ENCODE measurements around the gene ITGA2B. TPM values are rescaled to one million over a fixed set of nuclear protein-coding genes. Genes with fewer than 3 reads are reported as not detected.

ITGA2B gene
- polyA plus RNA-seq, 1 experiment: 0.15 TPM

GRCh38 chr17:44356241-44356640 lies 33.2 kb downstream of the ITGA2B start:
- DNase-seq (ENCODE audit: low read depth, low spot score): no peak
- TF ChIP-seq CTCF (IDR thresholded peaks at IDR 0.05; ENCODE audit: low read depth, low read length): no peak
- POLR2A ChIA-PET: no interaction called here

GRCh38 chr17:44355642-44356099 lies 33.8 kb downstream of the ITGA2B start:
- Histone ChIP-seq H3K4me3 (ENCODE audit: low read depth, low read length) (no peak overlapping the region), H3K27ac (ENCODE audit: low read depth, low read length) (no peak overlapping the region), H3K9me3 (ENCODE audit: control insufficient read depth, insufficient read depth, low read length) (no peaks in the 10 kb centered on the region; the same call in 1 of the 2 replicates), H3K27me3 (ENCODE audit: control insufficient read depth, insufficient read depth, low read length) (no peaks in the 10 kb centered on the region)
- TF ChIP-seq CTCF (IDR thresholded peaks at IDR 0.05; ENCODE audit: low read depth, low read length): no peak
- CTCF ChIA-PET: interaction anchor here (0.6 kb wide), 1 partner anchor 7 kb away, joined by 3 read pairs; no protein-coding TSS in a partner anchor
- DNase-seq (ENCODE audit: low read depth, low spot score): no peak
- POLR2A ChIA-PET: no interaction called here

More at GRCh38 chr17:44356241-44356640, 33.2 kb downstream of the ITGA2B start:
- Histone ChIP-seq H3K27me3 (ENCODE audit: control insufficient read depth, insufficient read depth, low read length) (no peaks in the 10 kb centered on the region), H3K9me3 (ENCODE audit: control insufficient read depth, insufficient read depth, low read length) (no peaks in the 10 kb centered on the region; the same call in 1 of the 2 replicates), H3K27ac (ENCODE audit: low read depth, low read length) (no peak overlapping the region), H3K4me3 (ENCODE audit: low read depth, low read length) (no peak overlapping the region)
- CTCF ChIA-PET: no interaction called here

GRCh38 chr17:44354582-44355561 lies 34.6 kb downstream of the ITGA2B start:
- ChIA-PET POLR2A (interaction anchor here (0.6 kb wide), 1 partner anchor 13 kb away, joined by 3 read pairs; no protein-coding TSS in a partner anchor), CTCF (interaction anchor here (0.6 kb wide), 1 partner anchor 8 kb away, joined by 3 read pairs; no protein-coding TSS in a partner anchor)
- no peak for TF ChIP-seq CTCF (IDR thresholded peaks at IDR 0.05; ENCODE audit: low read depth, low read length)
- DNase-seq (ENCODE audit: low read depth, low spot score): no peak
- Histone ChIP-seq H3K27ac (ENCODE audit: low read depth, low read length) (no peak overlapping the region), H3K27me3 (ENCODE audit: control insufficient read depth, insufficient read depth, low read length) (no peaks in the 10 kb centered on the region), H3K9me3 (ENCODE audit: control insufficient read depth, insufficient read depth, low read length) (no peaks in the 10 kb centered on the region; the same call in 1 of the 2 replicates), H3K4me3 (ENCODE audit: low read depth, low read length) (no peak overlapping the region)

GRCh38 chr17:44353672-44354331 lies 35.6 kb downstream of the ITGA2B start:
- ChIA-PET CTCF (interaction anchor here (1.0 to 1.3 kb wide), 2 partner anchors 8 to 144 kb away, joined by 3 to 5 read pairs; no protein-coding TSS in a partner anchor), POLR2A (no interaction called here)
- Histone ChIP-seq H3K4me3 (ENCODE audit: low read depth, low read length) (no peak overlapping the region), H3K9me3 (ENCODE audit: control insufficient read depth, insufficient read depth, low read length) (no peaks in the 10 kb centered on the region; the same call in 1 of the 2 replicates), H3K27me3 (ENCODE audit: control insufficient read depth, insufficient read depth, low read length) (no peaks in the 10 kb centered on the region), H3K27ac (ENCODE audit: low read depth, low read length) (no peak overlapping the region)
- no peak for TF ChIP-seq CTCF (IDR thresholded peaks at IDR 0.05; ENCODE audit: low read depth, low read length)
- no peak for DNase-seq (ENCODE audit: low read depth, low spot score)
